ENCODE data around the gene FIGNL2. TPM values are rescaled to one million over a fixed set of nuclear protein-coding genes. Genes with fewer than 3 reads are reported as not detected.
"Not testable (repeated sequence)": the region's sequence is repeated elsewhere in the genome, so short reads cannot be mapped to it uniquely, and the experiment has no call there.

Gene FIGNL2
- total RNA-seq, 1 experiment from 2014 or later: not detected

DNA sequence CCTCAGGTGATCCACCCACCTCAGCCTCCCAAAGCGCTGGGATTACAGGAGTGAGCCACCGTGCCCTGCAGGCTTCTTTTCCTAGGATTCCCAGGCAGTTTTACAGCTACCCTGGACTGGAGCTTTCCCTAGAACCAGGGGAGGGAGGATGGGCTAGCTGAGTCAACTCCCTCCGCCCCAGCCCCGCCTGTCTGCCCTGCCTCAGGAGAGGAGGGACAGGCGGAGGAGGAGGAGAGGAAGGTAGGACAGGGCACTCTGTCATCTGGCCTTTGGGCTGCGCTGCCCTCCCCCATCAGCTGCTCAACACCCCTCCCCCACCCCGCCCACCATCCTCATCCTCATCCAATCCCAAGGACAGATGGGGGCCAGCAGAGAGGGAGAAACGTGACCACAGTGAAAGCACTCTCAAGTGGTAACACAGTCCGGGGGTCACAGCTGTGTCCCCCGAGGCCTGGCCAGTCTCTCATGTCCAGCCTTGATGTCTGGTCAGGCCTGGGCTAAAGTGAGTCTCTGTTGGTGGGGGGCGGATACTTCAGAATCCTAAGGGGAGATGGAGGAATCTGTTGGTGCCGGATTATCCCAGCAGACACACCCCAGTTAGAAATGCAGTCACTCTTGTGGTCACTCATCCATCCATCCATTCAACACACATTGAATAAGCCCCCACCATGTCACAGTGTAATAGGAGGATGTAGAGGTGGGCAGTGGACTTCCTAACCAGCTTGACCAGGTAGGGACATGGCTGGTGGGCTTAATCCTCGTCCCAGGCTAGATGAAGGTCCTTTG lies 12.3 kb downstream of the FIGNL2 start:
- DNase-seq (ENCODE audit: low spot score): no peak

DNA sequence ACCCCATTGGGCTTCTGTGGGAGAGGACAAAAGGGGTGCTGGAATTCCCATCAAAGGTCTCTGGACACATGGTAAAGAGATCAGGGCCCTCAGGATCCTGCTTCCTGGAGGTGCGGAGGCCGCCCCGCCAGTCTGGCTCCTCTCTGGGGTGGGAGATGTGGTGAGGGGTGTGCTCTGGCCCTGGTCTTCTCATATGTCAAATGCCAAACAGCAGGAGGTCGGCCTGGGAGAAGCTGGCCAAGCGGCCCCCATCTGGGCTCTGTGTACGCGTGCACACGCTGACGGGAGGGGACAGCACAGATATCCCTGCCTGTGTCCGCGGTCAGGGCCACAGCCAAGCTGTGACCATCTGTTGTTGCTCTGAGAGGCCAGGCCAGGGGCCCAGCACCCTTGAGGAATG lies 14.1 kb downstream of the FIGNL2 start:
- DNase-seq (ENCODE audit: low spot score): no peak

DNA sequence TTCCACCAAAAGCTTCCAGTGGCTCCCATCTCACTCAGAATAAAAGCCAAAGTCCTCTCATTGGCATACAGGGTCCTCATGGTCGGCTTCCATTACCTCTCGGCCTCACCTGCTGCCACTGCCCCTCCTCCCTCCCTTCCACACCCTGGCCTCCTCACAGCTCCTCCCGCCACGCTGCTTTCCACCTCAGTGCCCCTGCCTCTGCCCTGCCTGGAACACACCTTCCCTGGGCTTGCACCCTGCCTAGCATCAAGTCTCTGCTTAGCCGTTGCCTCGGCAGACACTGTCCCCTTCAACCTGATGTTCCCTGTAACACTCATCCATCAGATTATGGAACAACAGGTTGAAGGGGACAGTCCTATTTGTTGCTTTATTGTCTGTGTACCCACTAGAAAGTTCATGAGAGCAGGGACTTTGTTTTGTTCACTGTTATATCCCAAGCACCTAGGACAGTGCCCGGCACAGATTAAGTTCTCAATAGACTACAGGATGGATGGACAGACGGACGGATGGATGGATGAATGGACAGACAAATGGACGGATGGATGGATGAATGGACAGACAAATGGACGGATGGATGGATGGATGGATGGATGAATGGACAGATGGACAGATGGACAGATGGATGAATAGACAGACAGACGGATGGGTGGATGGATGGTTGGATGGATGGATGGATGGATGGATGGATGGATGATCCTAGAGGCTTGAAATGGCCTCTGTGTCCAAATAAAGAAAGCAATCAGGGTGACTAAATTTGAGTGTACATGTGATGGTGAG lies 14.9 kb downstream of the FIGNL2 start:
- DNase-seq (ENCODE audit: low spot score): no peak

DNA sequence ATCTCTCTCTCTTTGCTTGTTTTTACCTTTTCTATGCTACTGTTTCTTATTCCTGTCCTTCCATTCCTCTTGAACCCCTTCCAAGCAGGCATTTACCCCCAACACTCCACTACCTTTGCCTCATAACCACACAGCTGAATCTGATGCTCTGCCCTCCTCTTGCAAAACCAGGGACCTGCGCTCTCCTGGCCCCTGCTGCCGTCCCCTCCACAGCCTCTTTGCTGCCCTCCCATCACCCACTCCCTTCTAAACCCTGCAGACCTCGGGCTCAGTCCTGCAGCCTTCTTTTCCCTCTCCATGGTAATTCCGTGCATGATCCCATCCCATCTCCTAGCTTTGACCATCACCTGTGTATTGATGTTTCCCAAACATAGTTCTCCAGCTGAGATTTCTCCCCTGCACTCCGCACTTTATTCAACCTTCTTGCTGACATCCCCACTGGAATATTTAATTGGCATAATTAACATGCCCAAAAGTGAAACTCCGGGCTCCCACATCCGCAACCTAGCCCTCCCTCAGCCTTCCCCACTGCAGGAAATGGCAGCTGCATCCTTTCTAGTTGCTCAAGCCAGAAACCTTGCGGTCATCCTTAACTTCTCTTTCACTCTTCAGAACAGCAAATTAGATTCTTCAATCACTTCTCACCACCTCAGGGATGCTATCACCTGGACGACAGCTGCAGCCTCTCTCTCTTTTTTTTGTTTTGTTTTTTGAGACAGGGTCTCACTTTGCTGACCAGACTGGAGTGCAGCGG lies 16.0 kb downstream of the FIGNL2 start:
- no peak for DNase-seq (ENCODE audit: low spot score)

DNA sequence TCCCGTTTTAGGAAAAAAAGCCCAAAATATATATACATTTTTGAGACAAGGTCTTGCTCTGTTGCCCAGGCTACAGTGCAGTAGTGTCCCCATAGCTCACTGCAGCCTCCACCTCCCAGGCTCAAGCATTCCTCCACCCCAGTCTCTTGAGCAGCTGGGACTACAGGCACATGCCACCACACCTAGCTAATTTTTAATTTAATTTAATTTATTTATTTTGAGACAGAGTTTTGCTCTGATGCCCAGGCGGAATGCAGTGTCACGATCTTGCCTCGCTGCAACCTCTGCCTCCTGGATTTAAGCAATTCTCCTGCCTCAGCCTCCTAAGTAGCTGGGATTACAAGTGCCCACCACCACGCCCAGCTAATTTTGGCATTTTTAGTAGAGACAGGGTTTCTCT lies 16.7 kb downstream of the FIGNL2 start:
- not testable (repeated sequence) for DNase-seq (ENCODE audit: low spot score)

DNA sequence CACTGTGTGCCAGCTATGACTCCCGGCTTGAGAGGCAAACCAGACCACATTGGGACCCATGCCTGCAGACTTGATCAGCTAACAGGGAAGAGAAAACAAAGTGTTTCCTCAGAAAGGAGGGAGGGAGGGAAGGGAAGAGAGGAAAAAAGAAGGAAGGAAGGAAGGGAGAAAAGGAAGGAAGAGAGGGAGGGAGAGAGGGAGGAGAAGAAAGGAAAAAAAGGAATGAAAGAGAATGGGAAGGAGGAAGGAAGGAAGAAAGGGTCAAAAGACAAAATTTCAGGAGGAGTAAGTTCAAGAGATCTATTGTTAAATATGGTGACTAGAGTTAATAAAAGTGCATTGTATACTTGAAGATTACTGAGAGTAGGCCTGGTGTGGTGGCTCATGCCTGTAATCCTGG lies 18.9 kb downstream of the FIGNL2 start:
- no peak for DNase-seq (ENCODE audit: low spot score)

DNA sequence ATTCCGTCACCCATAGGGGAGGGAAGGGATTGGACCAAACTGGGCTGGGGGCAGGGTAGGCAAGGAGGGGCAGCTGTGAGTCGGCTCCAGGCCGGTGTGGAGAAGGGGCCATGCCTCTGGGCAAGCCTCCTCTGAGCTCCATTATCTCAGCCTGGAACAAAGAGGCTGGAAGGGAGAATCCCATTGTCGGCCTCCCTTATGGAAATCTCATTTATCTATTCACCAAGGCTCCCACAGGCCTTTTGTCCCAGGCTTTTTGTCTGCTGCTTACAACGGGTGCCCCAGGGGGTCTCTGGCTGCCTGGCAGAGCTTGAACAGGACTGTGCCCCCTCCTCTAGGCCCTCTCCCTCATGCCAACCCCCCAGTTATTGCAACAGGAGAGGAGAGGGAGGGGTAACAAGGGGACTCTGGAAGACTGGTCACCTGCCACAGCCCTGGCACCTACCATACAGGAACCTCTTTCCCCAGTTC lies 19.5 kb downstream of the FIGNL2 start:
- DNase-seq (ENCODE audit: low spot score): no peak

DNA sequence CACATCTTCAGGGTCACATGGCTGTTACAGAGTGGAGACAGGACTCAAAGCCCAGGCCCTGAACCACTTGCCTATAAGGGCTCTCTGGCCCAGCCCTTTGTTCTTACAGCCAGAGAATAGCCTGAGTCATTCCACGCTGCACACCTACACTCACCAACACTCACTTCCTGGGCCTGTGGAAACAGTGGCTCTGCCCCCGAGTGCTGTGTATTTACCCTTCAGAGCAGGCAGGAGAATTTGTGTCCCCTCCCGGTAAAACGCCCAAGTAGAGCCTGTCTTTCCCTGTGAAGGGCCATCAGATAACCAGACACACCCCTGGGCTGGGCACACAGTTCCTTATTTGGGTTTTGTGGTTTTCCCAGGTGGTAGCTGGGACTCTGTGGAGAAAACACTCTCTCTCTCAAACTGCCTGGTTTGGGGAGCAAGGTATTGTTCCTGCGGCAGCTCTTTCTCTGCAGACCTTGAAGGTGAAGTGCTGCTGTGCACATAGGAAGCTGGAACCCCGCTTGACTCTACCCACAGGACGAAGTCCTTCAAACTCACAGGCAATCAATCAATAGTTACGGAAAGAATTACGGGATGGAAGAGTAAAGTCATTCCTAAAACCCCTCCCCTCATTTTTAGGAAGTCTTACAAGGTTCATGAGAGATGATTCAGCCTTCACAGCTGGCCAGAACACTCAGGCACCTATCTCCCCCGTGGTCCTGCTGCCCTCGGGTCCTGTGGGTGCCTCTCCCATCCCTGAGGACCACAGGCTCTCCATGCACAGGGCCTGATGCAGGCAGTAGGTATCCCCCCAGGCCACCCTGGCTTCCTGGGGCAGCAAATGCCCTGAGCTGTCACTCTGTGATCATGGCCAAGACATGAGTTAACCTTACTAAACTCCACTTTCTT lies 20.3 kb downstream of the FIGNL2 start:
- peak; percentile 60 for DNase-seq (ENCODE audit: low spot score)

DNA sequence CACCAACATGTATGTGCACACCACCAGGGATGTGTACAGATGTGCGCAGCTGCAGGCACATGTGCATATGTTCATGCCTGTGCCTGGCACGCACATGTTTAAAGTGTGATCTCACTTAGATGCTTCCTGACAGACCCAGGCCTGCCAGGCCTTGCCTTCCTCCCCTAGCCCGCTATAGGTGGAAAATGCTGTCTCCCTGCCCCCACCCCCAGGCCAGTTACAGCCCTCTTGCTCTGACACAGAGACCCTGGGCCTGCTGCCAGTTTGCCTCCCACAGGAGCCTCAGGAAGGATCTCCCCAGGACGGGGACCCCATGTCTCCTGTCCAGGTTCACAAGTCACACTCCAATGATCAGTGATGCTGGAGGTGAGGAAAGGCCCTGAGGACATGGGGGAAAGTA lies 21.6 kb downstream of the FIGNL2 start:
- DNase-seq (ENCODE audit: low spot score): no peak

DNA sequence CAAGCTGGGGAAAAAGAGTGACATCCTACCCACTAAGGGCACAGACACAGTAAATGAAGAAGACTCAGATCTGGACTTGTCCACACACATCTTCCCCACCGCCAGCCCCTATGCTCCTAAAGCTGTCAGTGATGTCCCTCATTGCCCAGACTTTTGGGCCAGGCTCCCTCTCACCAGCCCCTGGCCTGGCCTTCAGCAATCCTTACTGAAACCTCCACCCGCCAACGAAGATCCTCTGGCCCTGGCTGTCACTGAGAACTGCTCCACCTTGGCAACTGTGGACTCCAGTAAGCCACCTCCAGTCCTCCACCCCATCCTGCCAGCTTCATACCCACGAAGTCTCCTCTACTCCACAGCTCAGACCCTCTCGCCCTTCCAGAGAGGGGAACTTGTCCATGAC lies 23.3 kb downstream of the FIGNL2 start:
- DNase-seq (ENCODE audit: low spot score): no peak

DNA sequence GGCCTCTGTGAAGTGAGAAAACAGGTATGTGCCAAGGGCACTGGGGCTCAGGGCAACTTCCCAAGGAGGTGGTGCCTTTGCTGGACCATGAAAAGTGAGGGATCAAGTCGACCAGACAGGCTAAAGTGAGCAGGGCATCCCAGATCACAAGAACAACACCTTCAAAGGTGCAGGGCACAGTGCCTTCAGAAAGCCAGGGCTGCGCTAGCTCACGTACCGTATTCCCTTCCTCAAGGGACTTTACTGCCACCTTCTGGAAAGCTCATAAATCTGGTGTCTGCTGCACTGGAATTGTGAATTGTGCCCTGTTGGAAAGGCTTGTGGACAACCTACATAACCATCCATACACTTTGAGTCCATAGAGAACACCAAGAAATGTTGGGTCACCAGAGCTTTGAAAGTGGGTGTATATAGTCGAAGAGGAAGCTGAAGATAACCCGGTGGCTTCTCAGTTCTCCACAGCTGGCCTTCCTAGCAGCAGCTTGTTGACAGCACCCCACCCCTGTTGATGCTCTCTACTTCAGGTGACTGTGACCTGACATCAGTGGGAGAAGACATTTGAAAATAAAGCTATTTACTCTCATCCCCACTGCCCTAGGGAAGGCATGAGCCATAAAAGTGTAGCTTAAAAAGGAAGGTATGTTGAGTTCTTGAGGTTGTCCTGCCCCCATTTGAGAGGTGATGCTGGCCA lies 24.5 kb downstream of the FIGNL2 start:
- peak; percentile 72 for DNase-seq (ENCODE audit: low spot score)

DNA sequence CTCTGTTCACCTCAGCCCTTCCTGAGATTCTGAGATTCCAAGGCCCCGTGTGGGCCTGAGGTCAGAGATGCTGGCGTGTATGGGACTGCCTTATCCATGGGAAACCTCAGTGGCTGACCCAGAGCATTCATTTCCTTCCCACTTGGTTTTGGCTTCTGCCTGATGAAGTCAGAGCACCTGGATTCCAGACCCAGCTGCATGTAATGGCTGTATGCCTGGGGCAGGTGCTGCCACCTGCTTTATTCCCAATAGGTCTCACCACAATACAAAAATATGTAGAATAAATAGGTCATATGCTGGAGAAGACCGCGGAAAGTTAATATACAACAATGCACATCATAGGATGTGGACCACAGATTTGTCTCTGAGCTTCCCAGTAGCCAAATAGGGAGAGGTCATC lies 25.6 kb downstream of the FIGNL2 start:
- DNase-seq (ENCODE audit: low spot score): no peak

DNA sequence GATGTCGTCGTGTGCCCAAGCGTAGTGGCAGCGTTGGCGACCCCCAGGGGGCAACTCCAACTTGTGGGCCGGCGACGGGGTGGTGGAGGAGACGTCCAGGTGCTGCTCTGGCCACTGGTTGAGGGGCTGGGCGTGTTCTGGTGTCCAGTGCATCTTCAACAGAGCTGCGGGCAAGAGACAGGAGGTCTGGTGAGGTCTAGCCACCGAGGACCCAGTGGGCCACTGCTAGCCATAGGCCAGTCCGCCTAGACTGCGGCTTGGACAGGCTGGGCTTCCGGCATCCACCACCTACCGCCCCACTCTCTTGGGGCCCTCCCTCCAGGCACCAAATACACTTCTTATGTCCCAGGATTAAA lies 26.3 kb downstream of the FIGNL2 start:
- no peak for DNase-seq (ENCODE audit: low spot score)

DNA sequence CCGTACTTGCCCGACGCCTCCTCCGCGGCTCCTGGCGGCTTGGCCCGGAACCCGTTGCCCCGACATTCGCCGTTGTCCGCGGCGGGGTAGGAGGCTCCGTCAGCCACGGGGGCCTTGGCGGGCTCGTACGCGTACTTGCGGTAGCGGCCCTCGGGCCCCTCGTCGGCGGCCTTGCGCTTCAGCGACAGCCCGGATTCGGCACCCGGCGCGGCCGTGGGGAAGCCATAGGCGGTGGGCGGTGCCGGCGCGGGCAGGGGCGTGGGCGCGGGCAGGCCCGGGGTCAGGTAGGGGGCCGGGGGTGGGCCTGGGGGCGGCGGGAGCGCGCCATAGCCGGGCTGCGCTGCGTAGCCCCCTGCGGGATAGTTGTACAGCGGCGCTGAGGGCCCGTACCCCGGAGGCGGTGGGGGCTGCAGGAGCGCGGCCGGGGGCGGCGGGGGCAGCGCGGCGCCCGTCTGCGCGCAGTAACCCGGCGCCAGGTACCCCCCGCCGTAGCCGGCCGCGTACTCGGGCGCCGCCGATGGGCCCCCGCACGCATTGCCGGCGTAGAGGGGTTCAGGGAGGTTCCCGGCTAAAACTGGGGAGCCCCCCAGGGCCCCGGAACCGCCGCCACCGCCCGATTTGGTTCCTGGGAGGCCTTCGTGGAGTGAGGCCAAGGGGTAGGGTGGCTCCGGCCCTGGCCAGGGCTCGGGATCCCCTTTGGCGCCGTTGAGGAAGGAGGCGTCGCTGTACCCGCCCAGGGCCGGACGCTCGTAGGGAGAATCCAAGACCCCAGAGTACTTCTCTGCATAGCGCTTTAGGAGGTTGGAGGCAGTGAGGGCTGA lies 26.9 kb downstream of the FIGNL2 start:
- DNase-seq (ENCODE audit: low spot score): no peak

DNA sequence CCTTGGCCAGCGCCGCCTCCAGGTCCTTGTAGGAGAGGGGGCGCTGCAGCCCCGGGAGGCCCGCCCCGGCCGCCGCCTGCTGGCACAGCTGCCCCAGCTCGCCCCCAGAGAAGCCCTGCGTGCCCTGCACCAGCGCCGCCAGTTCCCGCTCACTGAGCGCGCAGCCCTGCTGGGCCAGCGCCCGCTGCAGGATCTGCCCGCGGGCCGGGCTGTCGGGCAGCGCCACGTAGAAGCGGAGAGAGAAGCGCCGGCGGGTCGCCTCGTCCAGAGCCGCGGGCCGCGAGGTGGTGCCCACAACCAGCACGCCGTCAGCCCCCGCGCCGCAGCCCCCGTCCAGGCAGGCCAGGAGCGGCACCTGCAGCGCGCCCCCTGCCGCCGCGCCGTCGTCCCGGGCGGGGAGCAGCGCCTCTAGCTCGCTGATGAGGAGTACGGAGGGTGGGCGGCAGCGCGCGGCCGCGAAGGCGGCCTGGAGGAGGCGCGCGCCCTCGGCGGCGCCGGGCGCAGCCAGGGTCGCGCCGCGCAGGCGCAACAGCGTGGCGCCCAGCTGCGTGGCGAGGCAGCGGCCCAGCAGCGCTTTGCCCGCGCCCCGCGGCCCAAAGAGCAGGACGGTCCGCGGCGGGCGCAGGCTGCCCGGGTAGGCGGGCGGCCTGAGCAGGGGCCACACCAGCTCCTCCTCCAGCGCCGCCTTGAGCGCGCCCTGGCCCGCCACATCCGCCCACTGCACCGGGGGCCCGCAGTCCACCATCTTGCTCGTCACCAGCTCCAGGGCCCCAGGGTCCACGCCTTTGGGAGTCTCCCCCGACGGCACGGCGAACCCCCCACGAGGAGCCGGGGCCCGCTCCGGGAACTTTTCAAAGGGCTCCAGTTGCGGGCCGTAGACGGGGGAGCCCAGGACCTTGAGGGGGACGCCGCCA lies 27.7 kb downstream of the FIGNL2 start:
- no peak for DNase-seq (ENCODE audit: low spot score)

DNA sequence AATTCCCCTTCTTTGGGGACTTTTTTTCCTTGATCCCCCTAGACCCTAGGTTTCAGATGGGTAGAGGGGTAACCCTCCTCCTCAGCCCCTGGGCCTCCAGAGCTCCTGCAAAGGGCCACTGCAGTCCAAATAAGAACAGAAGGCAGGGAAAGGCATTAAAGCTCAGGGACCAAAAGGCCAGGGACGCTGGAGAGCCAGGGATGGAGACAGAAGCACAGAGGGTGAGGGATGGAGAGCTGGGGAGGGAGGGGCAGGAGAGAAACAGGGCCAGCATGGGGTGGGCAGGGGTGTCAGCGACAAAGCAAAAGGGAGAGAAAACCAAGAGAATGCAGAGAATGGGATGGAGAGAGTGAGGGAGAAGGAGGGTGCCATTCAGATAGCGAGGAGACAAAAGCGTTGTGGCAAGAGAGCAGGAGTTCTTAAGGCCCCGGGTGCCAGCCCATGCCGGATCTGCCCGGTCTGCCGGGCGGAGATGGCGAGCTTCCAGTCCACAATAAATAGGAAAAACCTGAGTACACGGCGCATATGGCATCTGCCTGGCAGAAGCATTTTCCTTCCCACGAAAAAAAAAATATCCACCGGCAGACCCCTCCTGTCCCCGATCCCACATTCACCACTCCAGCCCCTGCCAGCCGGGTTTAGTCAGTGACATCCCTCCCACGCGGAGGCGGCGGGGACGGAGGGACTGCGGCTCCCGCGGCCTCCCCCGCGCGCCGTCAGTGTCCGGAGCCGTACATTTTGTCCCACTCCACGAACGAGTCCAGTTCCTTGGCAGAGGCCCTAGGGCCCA lies 28.6 kb downstream of the FIGNL2 start:
- no peak for DNase-seq (ENCODE audit: low spot score)

DNA sequence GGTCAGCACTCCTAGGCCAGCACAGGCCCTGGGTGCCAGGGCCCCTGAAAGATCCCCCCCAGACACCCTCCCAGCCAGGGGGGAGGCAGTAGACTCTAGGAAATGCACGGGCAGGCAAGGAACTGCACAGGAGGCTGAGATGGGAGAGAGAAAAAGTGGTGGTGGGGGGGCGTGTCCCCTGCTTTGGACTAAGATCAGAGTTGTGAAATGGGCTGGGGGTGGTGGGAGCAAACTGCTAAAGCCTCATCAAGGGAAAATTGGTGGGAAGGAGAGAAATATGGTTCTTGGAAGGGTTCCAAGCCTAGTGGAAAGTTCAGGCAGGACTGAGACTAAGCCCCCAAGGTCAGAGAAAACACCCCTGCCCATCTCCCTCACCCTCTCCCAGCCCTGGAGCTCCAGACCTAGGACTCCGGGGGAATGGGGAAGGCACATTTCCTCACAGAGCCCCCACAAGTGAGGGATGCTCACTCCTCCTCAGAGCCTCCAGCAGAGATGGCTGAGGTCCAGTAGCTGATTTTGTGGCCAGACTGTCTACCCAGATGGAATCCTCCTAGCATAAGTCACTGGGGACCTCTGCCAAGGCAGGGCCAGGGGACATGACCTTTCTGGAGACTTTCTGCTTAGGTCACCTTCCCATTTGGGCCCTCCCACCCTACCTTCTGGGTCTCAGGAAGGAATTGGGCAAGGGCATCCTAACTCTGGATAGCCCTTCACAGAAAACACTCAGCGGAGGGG lies 29.8 kb downstream of the FIGNL2 start:
- DNase-seq (ENCODE audit: low spot score): peak; percentile 39
